ENCODE data around the gene STT3B.
A peak's percentile ranks its signal among the peaks of the same experiment; 100 is the strongest.

Gene STT3B

DNA sequence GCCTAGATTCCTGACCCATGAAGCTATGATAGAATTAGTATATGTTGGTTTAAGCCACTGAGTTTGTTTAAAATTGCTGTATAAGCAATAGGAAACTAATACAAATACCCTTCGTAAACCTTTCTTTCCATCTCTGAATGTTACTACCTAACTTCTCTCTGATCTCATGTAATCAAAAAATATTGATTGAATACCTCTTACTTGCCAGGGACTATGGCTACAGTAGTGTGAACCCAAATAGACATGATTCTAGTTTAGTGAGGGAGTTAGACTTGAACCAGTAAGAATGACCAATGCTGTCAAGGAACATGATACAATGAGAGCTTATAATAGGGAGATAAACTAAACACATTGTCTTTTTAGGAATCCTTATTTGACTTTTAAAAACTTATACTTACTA is 19.4 kb downstream of the STT3B start:
- no peak for DNase-seq (ENCODE audit: low spot score)

GRCh38 chr3:31553258-31553657 is 20.5 kb downstream of the STT3B start:
- no peak for DNase-seq (ENCODE audit: low spot score)

DNA sequence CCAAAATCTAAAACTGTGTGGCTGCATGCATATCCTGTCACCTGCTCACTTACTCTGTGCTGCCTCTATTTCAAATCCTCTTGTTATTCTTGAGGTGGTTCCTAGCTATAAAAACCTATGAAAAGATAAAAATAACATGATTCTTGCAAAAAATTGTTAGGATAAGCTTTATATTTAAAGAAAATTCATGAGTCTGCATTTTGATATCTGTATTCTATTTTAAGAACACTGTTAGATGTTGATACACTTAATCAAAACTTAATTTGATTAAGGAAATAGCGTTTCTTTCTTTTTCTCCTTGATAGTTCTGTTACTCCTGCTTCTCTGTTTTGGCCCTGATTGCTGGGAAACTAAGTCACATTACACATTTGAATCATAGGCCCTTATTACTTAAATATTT is 22.5 kb downstream of the STT3B start:
- DNase-seq (ENCODE audit: low spot score) = no peak

DNA sequence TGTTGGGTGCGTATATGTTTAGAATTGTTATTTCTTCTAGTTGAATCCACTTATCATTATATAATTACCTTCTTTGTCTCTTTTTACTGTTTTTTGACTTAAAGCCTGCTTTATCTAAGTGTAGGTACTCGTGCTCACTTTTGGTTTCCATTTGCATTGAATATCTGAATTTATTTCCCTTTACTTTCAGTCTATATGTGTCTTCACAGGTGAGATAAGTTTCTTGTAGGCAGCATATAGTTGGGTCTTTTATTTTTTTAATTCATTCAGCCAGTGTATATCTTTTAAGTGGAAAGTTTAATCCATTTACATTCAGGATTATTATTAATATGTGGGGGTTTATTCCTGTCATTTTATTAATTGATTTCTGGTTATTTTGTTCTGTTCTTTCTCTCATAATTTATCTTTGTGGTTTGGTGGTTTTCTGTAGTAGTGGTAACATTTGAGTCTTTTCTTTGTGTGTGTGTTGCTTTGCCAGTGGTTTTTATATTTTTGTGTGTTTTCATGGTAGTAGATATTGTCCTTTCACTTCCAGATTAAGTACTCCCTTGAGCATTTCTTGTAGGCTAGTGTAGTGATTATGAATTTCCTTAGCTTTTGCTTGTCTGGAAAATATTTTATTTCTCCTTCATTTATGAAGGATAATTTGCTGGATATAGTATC is 27.3 kb downstream of the STT3B start:
- DNase-seq (ENCODE audit: low spot score) = no peak

GRCh38 chr3:31561891-31562290 is 29.2 kb downstream of the STT3B start:
- no peak for DNase-seq (ENCODE audit: low spot score)

DNA sequence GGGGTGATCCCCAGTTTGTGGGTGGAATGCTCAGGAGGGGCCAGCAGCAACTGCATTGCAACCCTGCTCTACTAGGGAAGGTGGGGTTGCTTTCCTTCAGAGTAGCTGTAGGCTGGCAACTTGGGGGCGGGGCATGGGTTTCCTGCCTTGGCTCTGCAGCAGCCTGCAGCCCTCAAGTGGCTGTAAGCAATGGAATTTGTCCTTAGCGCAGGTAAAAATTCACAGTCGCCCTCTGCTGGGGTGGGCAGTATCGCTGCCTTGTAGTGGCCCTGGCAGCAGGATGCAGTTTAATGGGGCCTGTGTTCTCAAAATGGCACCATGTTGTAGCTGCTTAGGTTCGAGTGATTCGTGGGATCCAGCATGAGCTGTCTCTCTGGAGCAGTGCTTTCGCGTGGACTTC is 29.8 kb downstream of the STT3B start:
- DNase-seq (ENCODE audit: low spot score) = peak; percentile 25

GRCh38 chr3:31565288-31565687 is 32.6 kb downstream of the STT3B start:
- DNase-seq (ENCODE audit: low spot score) = no peak

- peak; percentile 49 for DNase-seq (ENCODE audit: low spot score)
Observed at GRCh38 chr3:31567036-31567435, 34.3 kb downstream of the STT3B start.

DNA sequence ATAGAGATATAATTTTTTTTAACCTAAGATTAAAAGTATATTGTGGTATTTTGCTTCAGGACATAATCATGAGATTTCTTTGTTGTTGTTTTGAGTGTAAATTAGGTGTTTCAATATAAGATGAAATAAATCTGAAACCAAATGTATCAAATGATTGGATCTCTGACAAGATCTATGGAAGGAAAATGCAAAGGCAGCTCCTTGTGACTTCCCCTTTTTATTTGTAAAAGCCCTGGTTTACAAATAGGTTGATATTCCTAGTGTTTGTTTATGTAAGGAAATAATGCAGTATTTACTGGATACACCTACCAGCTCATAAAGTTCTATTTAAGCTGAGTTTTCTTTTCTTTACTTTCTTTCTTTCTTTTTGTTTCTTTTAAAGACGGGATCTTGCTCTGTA is 35.9 kb downstream of the STT3B start:
- no peak for DNase-seq (ENCODE audit: low spot score)

- DNase-seq (ENCODE audit: low spot score) = no peak
Observed at GRCh38 chr3:31571325-31571724, 38.6 kb downstream of the STT3B start.

DNA sequence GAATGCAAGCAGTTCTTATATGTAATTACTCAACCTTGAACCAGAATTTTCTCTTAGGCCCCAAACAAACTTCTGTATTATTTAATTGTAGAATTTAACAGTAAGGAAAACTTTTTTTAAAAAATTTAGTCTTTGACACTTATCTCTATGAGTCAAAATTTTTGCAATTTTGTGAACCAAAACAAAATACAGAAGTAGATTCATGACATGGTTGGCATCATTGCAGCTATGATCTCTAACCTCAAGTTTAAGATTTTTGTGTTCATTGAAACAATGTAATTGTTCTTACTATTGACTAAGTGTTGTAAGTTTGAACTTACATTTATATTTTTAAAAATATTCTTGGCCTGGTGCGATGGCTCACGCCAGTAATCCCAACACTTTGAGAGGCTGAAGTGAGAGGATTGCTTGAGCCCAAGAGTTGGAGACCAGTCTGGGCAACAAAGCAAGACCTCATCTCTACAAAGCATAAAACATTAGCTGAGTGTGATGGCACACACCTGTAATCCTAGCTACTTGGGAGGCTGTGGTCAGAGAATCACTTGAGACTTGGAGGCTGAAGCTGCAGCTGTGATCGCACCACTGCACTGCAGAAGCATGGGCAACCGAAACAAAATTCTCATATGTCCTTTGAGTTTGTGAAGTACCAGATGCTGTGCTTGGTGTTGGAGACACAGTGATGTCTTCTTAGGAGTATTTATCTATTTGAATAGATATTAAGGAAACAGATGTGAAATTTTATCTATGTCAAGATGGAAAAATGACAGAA is 39.7 kb downstream of the STT3B start:
- no peak for DNase-seq (ENCODE audit: low spot score)

GRCh38 chr3:31573036-31573779 is 40.5 kb downstream of the STT3B start:
- DNase-seq (ENCODE audit: low spot score) = no peak

- DNase-seq (ENCODE audit: low spot score) = no peak
Observed at GRCh38 chr3:31575448-31575847, 42.7 kb downstream of the STT3B start.

- no peak for DNase-seq (ENCODE audit: low spot score)
Observed at GRCh38 chr3:31576521-31576920, 43.8 kb downstream of the STT3B start.

GRCh38 chr3:31577232-31577631 is 44.5 kb downstream of the STT3B start:
- no peak for DNase-seq (ENCODE audit: low spot score)

DNA sequence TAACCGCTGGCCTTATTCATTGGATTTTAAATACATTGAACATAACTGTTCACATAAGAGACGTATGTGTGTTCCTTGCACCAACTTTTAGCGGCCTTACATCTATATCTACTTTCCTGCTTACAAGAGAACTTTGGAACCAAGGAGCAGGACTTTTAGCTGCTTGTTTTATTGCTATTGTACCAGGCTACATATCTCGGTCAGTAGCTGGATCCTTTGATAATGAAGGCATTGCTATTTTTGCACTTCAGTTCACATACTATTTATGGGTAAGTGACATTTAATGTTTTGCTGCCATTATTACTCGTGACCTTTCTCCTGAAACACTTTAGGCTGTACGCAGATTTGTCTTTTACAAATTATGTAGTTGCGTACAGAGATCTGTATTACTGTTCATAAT is 47.1 kb downstream of the STT3B start:
- DNase-seq (ENCODE audit: low spot score) = no peak

DNA sequence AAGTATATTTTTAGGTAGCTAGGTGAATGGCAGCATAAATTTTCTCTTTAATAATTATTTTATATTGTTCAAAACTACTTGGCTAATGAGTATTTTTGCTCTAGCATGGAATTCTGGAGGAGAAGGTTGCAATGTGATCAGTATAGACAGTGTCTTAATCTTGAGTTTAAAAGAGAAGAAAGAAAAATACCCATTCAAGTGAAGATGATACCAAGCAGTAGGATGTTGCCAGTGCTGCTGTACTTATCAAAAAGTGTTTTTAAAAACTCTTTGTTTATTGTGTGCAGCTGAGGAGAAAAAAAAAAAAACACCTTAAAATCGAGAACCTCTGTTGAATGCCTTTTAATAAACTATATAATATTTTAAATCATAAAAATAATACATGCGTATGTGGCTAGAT is 47.9 kb downstream of the STT3B start:
- DNase-seq (ENCODE audit: low spot score) = no peak

- DNase-seq (ENCODE audit: low spot score) = no peak
Observed at GRCh38 chr3:31581660-31582059, 48.9 kb downstream of the STT3B start.

- no peak for DNase-seq (ENCODE audit: low spot score)
Observed at GRCh38 chr3:31589228-31589627, 56.5 kb downstream of the STT3B start.

DNA sequence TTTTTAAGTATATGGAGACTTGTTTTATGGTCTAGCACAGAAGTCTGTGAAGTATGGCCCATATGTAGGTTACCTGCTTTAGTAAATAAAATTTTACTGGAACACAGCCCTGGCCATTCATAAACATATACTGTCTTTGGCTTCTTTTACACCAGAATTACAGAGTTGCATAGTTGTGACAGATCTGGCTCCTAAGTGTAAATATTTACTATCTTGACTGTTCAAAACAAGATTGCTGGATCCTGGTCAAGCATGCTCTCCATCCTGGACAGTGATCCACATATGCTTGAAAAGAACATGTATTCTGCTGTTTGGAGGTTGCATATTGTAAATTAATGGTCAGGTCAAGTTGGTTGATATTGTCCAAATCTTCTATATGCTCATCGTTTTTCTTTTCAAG is 57.9 kb downstream of the STT3B start:
- DNase-seq (ENCODE audit: low spot score) = no peak

- no peak for DNase-seq (ENCODE audit: low spot score)
Observed at GRCh38 chr3:31592764-31593163, 60.0 kb downstream of the STT3B start.

GRCh38 chr3:31596176-31596575 is 63.5 kb downstream of the STT3B start:
- DNase-seq (ENCODE audit: low spot score) = no peak

DNA sequence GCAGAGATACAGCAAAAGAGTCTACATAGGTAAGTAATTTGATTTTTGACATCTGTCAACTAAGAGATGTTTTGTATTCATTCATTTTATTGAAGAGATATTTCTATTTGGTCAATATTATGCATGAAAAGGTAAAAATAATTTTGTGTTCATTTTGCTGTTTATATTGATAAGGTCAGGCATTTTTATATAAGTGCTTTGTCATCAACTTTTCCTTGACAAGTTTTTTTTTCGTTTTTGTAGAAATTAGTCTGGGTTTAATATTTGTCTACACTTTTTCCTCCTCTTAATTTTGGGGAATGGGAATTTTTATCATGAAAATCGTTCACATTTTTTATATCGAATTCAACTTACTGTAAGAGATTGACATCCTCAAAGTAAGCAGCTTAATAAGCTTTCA is 67.7 kb downstream of the STT3B start:
- no peak for DNase-seq (ENCODE audit: low spot score)

Measured in D341Med (cell line).